Fibroblast of lung (primary cell): ENCODE results near the gene SETDB1. TPM values are rescaled to one million over a fixed set of nuclear protein-coding genes. Genes with fewer than 3 reads are reported as not detected.

ENCODE experiments used
- DNase-seq, 2 donors: peaks; one replicate each; pipeline versions ENCODE4 v3.0.0 to v3.0.0-alpha.2; 2010; ENCODE audit warnings: low read depth in 2 of 2
- H2AFZ ChIP-seq: 2 replicates; pipeline ENCODE4 v1.5.1; 2012; ENCODE audit warnings: low read length, control low read depth, inconsistent platforms
- H3K27ac ChIP-seq: 2 replicates; pipeline ENCODE4 v1.5.1; 2011; ENCODE audit warnings: low read length, control low read depth; ENCODE audit not compliant: insufficient read depth
- H3K27me3 ChIP-seq: 2 replicates; pipeline ENCODE4 v1.5.1; 2011; ENCODE audit warnings: mild to moderate bottlenecking, low read length; ENCODE audit not compliant: control insufficient read depth, insufficient read depth
- H3K36me3 ChIP-seq: 2 replicates; pipeline ENCODE4 v1.5.1; 2011; ENCODE audit warnings: low read length; ENCODE audit not compliant: control insufficient read depth, insufficient read depth
- H3K4me1 ChIP-seq: 2 replicates; pipeline ENCODE4 v1.5.1; 2011; ENCODE audit warnings: low read length; ENCODE audit not compliant: control insufficient read depth, insufficient read depth; ENCODE audit errors: extremely low read depth
- H3K4me2 ChIP-seq: 2 replicates; pipeline ENCODE4 v1.5.1; 2011; ENCODE audit warnings: low read length, control low read depth; ENCODE audit not compliant: insufficient read depth; ENCODE audit errors: extremely low read depth
- H3K4me3 ChIP-seq, 4 experiments: fragments of 200-600 bp in 1 of 4; sonication (generic) in 1 of 4; replicated peaks in 1 of 4; 2 replicates each; pipeline ENCODE4 v1.5.1; 2011 to 2016; ENCODE audit warnings: low read length in 4 of 4, low read depth in 3 of 4, mild to moderate bottlenecking in 3 of 4, control low read depth in 2 of 4, inconsistent platforms in 1 of 4, mixed read lengths in 1 of 4; ENCODE audit not compliant: insufficient read depth in 1 of 4; ENCODE audit errors: control extremely low read depth in 1 of 4
- H3K79me2 ChIP-seq: 2 replicates; pipeline ENCODE4 v1.5.1; 2012; ENCODE audit warnings: mild to moderate bottlenecking, low read length, inconsistent platforms; ENCODE audit not compliant: control insufficient read depth, insufficient read depth
- H3K9ac ChIP-seq: 2 replicates; pipeline ENCODE4 v1.5.1; 2011; ENCODE audit warnings: mild to moderate bottlenecking, low read length, control low read depth; ENCODE audit not compliant: insufficient read depth
- H3K9me3 ChIP-seq: 2 replicates; pipeline ENCODE4 v1.5.1; 2012; ENCODE audit warnings: low read depth, low read length; ENCODE audit not compliant: control insufficient read depth, insufficient read depth
- H4K20me1 ChIP-seq: 2 replicates; pipeline ENCODE4 v1.5.1; 2011; ENCODE audit warnings: low read length; ENCODE audit not compliant: control insufficient read depth, insufficient read depth; ENCODE audit errors: extremely low read depth
- CTCF ChIP-seq, 2 donors: IDR thresholded peaks in 1 of 2; conservative IDR thresholded peaks in 1 of 2; 1 replicate in 1 of 2; 2 replicates in 1 of 2; pipeline ENCODE4 v1.5.1; 2011 to 2012; ENCODE audit warnings: low read length in 2 of 2, control low read depth in 1 of 2, inconsistent platforms in 1 of 2, low read depth in 1 of 2, mild to moderate bottlenecking in 1 of 2
- EZH2 ChIP-seq: IDR thresholded peaks from 2 replicates; pipeline ENCODE4 v1.5.1; 2012; ENCODE audit warnings: low read length, control low read depth, mild to moderate bottlenecking; ENCODE audit errors: missing control alignments
- polyA plus RNA-seq, 2 donors: library from polyadenylated mRNA; depleted of rRNA in 1 of 2; stranded (reverse) in 1 of 2; unstranded in 1 of 2; fragments of >200 nt; gene quantifications; 2 replicates each; pipeline ENCODE4 v1.2.1, GENCODE V29; 2011 to 2012; ENCODE audit warnings: missing spikeins in 1 of 2
- total RNA-seq: library from RNA; depleted of rRNA; stranded (reverse); fragments of >200 nt; gene quantifications from 2 replicates; pipeline ENCODE4 v1.2.1, GENCODE V29; 2014

Gene SETDB1
- total and polyA plus RNA-seq, 2 donors (not counting 1 experiment from before 2014, with no cell fraction given): 27.0 to 30.7 TPM

- no peak overlapping the region for H3K4me3 ChIP-seq
- H3K27ac ChIP-seq: no peak overlapping the region
- H4K20me1 ChIP-seq: no peaks in the 10 kb centered on the region
- H3K27me3 ChIP-seq: no peaks in the 10 kb centered on the region
- H3K9me3 ChIP-seq: no peaks in the 10 kb centered on the region
- DNase-seq: peak; percentile 18 to 39
- peaks cover 8% of the 10 kb centered on the region for H3K79me2 ChIP-seq
- no peaks in the 10 kb centered on the region for H3K4me1 ChIP-seq
- H3K36me3 ChIP-seq: peaks cover 4% of the 10 kb centered on the region
- H3K9ac ChIP-seq: no peak overlapping the region
- TF ChIP-seq EZH2 (no peak), CTCF (conservative IDR thresholded peaks at IDR 0.05 in 1 of 2, IDR thresholded peaks at IDR 0.05 in 1 of 2; ENCODE audit: low read depth in 1 of 2, low read length in 2 of 2) (no peak)
- H2AFZ ChIP-seq: no peak overlapping the region
- H3K4me2 ChIP-seq: no peak overlapping the region
These were observed 5.6 kb downstream of the SETDB1 start for GRCh38 chr1:150931773-150932172.

- H3K27me3 ChIP-seq: no peaks in the 10 kb centered on the region
- no peak overlapping the region for H3K4me2 ChIP-seq
- H3K4me1 ChIP-seq: no peaks in the 10 kb centered on the region
- H3K79me2 ChIP-seq: no peaks in the 10 kb centered on the region
- no peak overlapping the region for H3K4me3 ChIP-seq
- H3K9ac ChIP-seq: no peak overlapping the region
- H3K36me3 ChIP-seq: peaks cover 18% of the 10 kb centered on the region
- no peak overlapping the region for H2AFZ ChIP-seq
- no peaks in the 10 kb centered on the region for H3K9me3 ChIP-seq
- no peaks in the 10 kb centered on the region for H4K20me1 ChIP-seq
- no peak for DNase-seq
- H3K27ac ChIP-seq: no peak overlapping the region
- TF ChIP-seq CTCF (conservative IDR thresholded peaks at IDR 0.05 in 1 of 2, IDR thresholded peaks at IDR 0.05 in 1 of 2; ENCODE audit: low read depth in 1 of 2, low read length in 2 of 2) (no peak), EZH2 (no peak)
These were observed 18.7 kb downstream of the SETDB1 start for GRCh38 chr1:150944856-150945255.

- Histone ChIP-seq H3K79me2 (no peaks in the 10 kb centered on the region), H3K27ac (no peak overlapping the region), H3K9ac (no peak overlapping the region), H3K4me1 (no peaks in the 10 kb centered on the region), H3K4me2 (no peak overlapping the region), H3K9me3 (no peaks in the 10 kb centered on the region), H3K27me3 (no peaks in the 10 kb centered on the region), H3K4me3 (no peak overlapping the region), H4K20me1 (no peaks in the 10 kb centered on the region), H3K36me3 (peaks cover 9% of the 10 kb centered on the region), H2AFZ (no peak overlapping the region)
- no peak for DNase-seq
- no peak for TF ChIP-seq CTCF (conservative IDR thresholded peaks at IDR 0.05 in 1 of 2, IDR thresholded peaks at IDR 0.05 in 1 of 2; ENCODE audit: low read depth in 1 of 2, low read length in 2 of 2)
These were observed 28.5 kb downstream of the SETDB1 start for GRCh38 chr1:150954708-150955107.
